Neutrophil (primary cell): ENCODE results near the gene NEK1.

Experiments used
- H3K27ac ChIP-seq: fragments of 200-600 bp; sonication (generic); 2 replicates; pipeline ENCODE4 v1.5.1; 2016; ENCODE audit warnings: mild to moderate bottlenecking, moderate library complexity
- H3K27me3 ChIP-seq: fragments of 200-600 bp; sonication (generic); 2 replicates; pipeline ENCODE4 v1.6.0; 2016; ENCODE audit warnings: mild to moderate bottlenecking
- H3K36me3 ChIP-seq: fragments of 200-600 bp; sonication (generic); 2 replicates; pipeline ENCODE4 v1.5.1; 2017
- H3K4me1 ChIP-seq, 2 experiments: fragments of 200-600 bp in 1 of 2; sonication (generic) in 1 of 2; 1 replicate in 1 of 2; 2 replicates in 1 of 2; pipeline versions ENCODE4 v1.5.1 to v1.6.1; 2013 to 2016; ENCODE audit warnings: low read depth in 1 of 2, low read length in 1 of 2, mild to moderate bottlenecking in 1 of 2, moderate library complexity in 1 of 2; ENCODE audit not compliant: control insufficient read depth in 1 of 2, insufficient read depth in 1 of 2
- H3K4me3 ChIP-seq, 2 experiments: fragments of 200-600 bp in 1 of 2; sonication (generic) in 1 of 2; 1 replicate in 1 of 2; 2 replicates in 1 of 2; pipeline ENCODE4 v1.5.1; 2013 to 2016; ENCODE audit warnings: low read depth in 1 of 2, low read length in 1 of 2, mild to moderate bottlenecking in 1 of 2, moderate library complexity in 1 of 2
- H3K9me3 ChIP-seq: fragments of 200-600 bp; sonication (generic); 2 replicates; pipeline ENCODE4 v1.5.1; 2016
- TF ChIP-seq, protein P1 (sequence below): fragments of 200-600 bp; sonication (generic); IDR thresholded peaks from 2 replicates; pipeline ENCODE4 v1.5.1; 2016; ENCODE audit warnings: antibody characterized with exemption

Gene NEK1

GRCh38 chr4:169658196-169658595, 45.8 kb upstream of the NEK1 start:
- TF ChIP-seq, protein P1, sequence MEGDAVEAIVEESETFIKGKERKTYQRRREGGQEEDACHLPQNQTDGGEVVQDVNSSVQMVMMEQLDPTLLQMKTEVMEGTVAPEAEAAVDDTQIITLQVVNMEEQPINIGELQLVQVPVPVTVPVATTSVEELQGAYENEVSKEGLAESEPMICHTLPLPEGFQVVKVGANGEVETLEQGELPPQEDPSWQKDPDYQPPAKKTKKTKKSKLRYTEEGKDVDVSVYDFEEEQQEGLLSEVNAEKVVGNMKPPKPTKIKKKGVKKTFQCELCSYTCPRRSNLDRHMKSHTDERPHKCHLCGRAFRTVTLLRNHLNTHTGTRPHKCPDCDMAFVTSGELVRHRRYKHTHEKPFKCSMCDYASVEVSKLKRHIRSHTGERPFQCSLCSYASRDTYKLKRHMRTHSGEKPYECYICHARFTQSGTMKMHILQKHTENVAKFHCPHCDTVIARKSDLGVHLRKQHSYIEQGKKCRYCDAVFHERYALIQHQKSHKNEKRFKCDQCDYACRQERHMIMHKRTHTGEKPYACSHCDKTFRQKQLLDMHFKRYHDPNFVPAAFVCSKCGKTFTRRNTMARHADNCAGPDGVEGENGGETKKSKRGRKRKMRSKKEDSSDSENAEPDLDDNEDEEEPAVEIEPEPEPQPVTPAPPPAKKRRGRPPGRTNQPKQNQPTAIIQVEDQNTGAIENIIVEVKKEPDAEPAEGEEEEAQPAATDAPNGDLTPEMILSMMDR = no peak
- Histone ChIP-seq H3K27me3 (peaks cover 4% of the 10 kb centered on the region), H3K4me1 (peaks cover 11 to 14% of the 10 kb centered on the region in 2 experiments), H3K9me3 (no peaks in the 10 kb centered on the region), H3K4me3 (no peak overlapping the region), H3K27ac (no peak overlapping the region), H3K36me3 (no peaks in the 10 kb centered on the region)

GRCh38 chr4:169657470-169658107, 45.2 kb upstream of the NEK1 start:
- no peaks in the 10 kb centered on the region for H3K36me3 ChIP-seq

GRCh38 chr4:169655401-169655800, 43.0 kb upstream of the NEK1 start:
- Histone ChIP-seq H3K27me3 (peaks cover 1% of the 10 kb centered on the region), H3K27ac (no peak overlapping the region), H3K4me3 (no peak overlapping the region), H3K4me1 (peaks cover 9 to 10% of the 10 kb centered on the region in 2 experiments), H3K9me3 (no peaks in the 10 kb centered on the region), H3K36me3 (no peaks in the 10 kb centered on the region)
- TF ChIP-seq, protein P1 = no peak

More at GRCh38 chr4:169657470-169658107, 45.2 kb upstream of the NEK1 start:
- Histone ChIP-seq H3K4me3 (no peak overlapping the region), H3K27ac (no peak overlapping the region), H3K4me1 (peaks cover 11 to 14% of the 10 kb centered on the region in 2 experiments), H3K27me3 (peaks cover 4% of the 10 kb centered on the region), H3K9me3 (no peaks in the 10 kb centered on the region)
- TF ChIP-seq, protein P1 = no peak

- no peak overlapping the region for H3K4me3 ChIP-seq
- H3K36me3 ChIP-seq = no peaks in the 10 kb centered on the region
- H3K9me3 ChIP-seq = no peaks in the 10 kb centered on the region
- no peaks in the 10 kb centered on the region for H3K27me3 ChIP-seq
- TF ChIP-seq, protein P1 = no peak
- no peak overlapping the region for H3K27ac ChIP-seq
- peaks cover 3% of the 10 kb centered on the region in 2 experiments for H3K4me1 ChIP-seq
These were observed 40.2 kb upstream of the NEK1 start for GRCh38 chr4:169652535-169652934.

DNA sequence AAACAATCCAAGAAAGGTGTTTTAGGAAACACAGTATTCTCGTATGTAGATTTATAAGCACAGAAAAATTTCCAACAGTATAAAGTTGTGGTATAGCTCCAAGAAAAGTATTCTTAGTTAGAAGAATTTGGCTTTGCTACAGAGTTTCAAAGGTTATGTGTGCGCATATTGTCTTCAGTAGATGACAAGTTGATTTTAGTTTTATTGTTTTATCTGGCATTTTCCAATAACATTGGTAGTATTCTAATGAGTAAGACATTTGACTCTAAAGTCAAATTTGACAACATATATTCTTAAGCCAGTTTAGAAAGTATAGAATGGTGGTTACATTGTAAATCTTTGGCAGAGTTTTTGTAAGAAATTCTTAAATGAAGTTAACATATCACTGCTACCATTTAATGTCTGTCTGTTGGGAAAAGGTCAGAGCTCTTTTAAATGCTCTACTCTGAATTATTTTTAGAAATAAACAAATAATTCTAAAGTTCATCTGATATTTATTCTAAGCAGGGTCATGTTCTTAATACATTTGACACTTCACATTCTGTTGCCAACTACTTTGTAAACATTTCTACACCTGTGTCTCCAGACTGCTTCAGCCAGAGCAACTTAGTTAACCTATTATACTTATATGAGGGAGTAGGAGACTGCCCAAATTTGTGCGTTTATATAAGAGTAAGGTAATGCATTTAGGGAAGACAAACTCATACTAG, 38.0 kb upstream of the NEK1 start:
- TF ChIP-seq, protein P1 = no peak
- no peaks in the 10 kb centered on the region for H3K27me3 ChIP-seq
- no peaks in the 10 kb centered on the region for H3K9me3 ChIP-seq
- peaks cover 3% of the 10 kb centered on the region in 2 experiments for H3K4me1 ChIP-seq
- H3K27ac ChIP-seq = no peak overlapping the region
- H3K4me3 ChIP-seq = no peak overlapping the region
- no peaks in the 10 kb centered on the region for H3K36me3 ChIP-seq
